MV-4-11 (cell line): ENCODE measurements around the gene GRM4.

Experiments
- DNase-seq: peaks from one replicate; lab custom pipeline; 2025; lab: John Stamatoyannopoulos, UW

Gene GRM4

DNA sequence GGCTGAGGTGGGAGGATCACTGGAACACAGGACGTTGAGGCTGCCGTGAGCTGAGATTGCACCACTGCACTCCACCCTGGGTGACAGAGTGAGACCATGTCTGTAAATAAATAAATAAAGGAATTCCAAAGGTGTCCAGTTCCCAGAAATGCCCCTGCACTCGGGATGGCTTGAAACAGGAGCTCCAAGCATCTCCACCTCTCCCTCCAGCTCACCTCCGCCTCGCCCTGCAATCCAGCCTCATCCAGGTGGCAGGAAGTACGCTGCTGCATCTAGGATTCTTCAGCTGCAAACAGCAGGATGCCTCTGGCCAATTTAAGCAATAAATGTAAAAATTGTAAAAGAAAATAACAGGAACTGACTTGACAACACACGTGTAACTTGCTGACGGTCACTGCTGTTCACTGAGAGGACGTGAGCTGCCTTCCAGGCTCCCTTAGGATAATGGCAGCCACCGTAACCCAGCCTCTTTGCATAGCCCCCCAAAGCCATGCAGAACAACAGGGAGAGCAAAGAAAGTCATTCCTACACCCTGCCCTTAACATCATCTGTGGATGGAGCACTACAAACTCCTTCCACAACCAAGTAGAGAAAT, 11.4 kb upstream of the GRM4 start:
- no peak for DNase-seq

DNA sequence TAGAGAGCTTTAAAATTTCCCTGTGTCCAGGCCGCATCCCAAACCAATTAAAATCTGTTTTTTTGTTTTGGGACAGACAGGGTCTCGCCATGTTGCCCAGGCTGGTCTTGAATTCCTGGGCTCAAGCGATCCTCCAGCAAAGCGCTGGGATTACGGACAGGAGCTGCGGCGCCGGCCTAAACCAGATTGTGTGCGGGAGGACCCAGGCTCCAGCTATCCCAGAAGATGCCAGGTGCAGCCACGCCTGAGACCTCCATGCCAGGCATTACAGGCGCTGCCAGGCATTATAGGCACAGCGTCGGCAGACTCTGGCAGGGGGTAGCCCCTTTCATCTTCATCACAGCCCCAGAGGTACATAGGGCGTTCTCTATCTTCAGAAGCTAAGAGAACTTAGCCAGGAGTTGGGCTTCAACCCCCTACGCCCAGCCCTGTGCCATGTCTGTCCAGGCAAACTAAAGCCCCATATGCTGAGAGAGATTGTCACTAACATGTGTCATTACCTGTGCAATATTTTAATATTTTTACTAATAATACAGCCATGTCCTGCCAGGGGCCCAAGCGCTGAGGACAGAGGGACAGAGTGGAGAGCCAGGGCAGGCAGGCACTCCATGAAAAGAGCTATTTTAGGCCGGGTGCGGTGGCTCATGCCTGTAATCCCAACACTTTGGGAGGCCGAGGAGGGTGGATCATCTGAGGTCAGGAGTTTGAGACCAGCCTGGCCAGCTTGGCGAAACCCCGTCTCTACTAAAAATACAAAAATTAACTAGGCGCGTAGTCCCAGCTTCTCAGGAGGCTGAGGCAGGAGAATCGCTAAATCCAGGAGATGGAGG, 9.8 kb upstream of the GRM4 start:
- DNase-seq: no peak

DNA sequence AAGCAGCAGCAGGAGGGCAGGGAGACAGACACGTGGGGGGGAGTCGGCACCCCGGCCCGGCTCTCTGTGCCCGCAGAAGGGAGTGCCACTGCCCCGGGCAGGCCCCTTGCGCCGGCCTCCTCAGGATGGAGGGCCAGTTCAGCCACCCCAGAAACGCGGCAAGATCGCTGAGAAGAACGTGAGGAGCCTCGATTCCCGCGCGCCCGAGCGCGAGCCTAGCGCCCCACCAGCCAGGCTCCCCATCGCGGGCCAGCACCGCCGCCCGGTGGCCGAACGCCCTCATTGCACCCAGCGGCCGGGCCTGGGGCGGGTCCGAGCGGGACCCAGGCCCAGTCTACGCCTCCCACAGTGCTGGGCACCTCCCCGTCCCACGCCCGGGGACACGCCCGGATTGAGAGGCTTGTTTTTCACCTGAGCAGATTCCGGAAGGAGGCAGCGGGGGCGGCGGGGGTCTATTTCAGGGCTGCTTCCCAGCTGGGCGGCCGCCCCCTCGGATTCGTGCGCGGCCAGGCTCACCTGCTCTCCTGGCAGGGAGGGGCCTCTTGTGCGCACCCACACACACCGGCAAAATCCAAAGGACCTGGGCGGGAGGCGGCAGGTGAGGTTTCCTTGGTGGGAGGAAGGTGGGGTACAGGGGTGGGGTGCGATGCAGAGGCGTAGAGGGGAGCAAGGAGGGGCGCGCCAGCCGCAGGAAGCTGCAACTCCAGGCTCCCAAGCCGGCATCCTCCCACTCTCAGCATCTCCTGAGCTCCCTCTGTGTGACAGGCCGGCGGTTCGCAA, 9.0 kb upstream of the GRM4 start:
- peak; percentile 20 for DNase-seq

- DNase-seq: no peak
Observed at GRCh38 chr6:34152806-34153520, 7.1 kb upstream of the GRM4 start.

DNA sequence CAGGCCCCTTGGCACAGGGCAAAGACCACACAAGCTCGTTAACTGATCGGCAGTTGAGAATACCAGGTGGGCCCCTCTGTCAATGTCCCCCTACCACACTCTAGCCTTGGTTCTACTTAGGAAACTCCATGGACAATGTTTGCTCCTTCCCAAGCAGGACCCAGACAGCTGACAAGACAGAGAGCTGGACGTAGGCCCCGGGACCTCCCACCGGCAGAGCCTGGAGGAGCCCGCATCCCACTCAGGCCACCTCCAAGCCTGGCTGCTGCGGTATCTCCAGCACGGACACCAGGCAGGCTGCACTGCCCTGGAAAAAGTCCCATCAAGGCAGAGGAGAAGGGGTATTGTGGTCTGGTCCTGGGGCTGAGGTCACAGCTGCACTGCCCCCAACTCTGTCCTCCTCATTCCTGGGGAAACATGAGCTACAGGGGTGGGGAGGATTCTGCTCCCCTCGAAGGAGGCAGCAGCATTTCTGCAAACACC, 6.2 kb upstream of the GRM4 start:
- no peak for DNase-seq

DNA sequence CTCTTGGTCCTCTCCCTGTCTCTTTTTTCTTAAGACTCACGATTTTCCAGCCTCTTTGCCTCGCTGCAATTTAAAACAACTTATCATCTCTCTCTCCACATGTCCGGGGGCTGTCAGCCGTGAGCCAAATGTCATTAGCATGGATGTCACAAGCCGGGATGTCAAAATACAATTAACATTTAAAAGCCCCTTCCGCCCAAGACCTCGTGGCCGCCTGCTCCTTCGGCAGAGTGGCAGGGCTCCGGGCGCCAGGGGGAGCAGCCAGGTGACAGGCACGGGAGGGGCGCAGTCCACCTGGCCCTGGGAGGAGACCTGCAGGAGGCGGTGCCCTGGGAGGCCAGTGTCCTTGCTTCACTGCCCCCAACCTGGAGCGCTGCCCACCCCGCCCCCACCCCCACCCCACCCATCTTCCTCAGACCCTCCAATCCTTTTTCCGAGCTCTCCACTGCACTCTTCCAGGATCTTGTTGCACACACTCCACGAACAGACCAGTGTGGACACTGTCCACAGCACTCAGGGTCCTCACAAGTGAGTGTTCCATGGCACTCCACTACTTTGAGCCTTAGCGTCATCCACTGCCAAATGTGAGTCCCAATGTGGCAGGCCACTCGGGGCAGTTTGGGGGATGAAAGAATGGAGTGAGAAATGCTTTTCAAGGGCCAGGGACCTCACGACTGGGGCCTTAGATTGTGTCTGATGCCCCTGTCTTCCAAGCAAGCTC, 5.6 kb upstream of the GRM4 start:
- no peak for DNase-seq

DNA sequence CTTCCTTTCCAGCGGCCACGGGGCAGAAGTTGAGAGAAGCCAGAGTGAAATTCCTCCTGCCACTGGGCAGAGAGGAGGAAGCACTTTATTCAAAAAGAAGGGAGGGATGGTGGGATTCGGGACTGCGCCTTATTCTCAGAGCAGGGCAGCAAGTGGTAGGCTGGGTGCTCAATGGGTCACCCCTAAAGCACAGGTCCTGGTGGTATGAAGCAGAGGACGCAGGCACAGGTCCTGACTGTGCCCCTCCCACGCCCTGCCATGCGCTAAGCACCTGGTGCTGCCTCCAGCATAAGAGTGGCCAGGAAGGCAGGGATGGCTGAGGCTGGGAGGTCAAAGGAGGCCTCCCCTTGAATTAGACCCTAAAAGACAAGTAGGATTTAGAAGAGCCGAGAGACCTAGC, 4.9 kb upstream of the GRM4 start:
- DNase-seq: no peak

- no peak for DNase-seq
Observed at GRCh38 chr6:34149831-34150400, 4.0 kb upstream of the GRM4 start.

DNA sequence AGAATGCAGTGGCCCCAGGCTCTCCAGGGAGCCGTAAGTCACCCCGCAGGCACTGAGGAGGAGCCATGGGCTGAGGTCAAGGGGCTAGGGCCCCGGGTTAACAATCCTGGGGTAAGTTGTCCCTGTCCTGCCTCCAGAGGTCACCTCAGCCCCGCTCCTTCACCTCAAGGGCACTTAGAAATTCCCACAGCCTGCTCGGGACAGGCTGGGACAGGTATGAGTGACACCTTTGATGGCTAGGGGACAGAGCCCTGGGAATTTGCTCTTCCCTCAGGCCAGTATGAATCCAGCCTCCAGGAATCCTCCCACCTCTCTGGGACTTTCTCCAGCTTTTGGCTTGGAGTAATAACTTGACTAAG, 3.5 kb upstream of the GRM4 start:
- DNase-seq: no peak

DNA sequence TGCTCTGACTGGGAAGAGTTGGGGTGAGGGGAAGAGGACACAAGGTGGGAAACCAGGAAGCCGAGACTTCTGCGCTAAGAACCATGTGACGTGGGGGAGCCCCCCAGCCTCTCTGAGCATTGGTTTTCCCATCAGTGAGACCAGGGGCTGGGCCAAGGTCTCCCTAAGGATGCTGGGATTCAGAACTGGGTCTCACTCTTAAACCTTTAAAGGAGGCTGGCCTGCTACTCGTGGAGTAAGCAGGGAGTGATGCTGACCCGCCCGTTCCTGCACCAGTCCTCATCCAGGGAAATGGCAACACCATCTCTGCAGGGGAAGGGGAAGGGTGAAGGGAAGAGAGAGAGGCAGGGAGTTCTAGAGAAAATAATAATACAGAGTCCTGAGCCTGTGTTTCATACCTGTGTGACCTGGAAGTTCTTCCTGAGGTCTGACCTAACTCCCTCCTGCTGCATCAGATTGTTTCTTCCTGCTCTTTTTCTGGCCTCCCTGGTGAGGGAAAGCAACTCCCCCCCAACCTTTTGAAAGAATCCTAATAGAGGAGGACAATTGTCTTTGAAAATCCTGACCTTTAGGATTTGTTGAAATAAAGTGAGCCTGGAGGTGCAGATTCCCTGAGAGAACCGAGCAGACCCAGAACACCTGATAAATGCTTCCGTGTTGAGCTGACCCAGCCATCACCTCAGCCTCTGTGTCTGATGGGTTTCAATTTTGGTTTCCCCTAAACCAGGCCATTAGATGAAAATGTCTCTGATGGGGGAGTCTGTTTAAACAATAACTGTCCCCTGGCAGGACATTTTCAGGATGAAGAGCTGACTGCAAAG, 3.0 kb upstream of the GRM4 start:
- DNase-seq: no peak

DNA sequence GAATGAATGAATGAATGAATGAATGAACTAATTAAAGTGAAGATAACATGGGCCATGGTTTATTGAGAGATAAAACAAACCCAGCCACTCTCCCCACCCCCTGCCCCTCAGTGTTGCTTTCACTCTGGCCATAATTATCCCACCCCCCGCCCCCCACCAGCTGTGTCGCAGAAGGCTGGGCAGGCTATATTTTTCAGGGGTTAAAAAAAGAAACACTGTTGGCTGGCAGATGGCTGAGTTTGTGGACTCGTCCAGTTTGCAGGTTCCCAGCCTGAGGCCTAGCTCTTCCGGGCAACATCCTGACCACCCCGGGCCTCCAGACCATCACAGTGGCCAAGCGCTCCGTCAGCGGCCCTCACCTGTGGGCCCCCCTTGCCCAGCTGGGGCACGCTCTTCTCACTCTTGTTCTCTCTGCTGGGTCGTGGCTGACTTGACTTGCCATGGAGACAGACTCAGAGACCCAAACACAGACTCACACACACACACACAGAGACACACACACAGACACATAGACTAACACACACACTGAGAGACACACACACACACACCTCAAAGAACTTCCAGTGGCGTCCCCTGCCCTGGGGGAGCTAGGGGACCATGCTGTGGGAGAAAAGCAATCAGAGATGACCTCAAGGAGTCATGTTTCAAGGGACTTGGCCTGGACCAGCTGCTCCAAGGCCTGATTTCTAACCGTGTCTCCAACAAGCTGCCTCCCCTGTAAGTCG, 2.2 kb upstream of the GRM4 start:
- DNase-seq: no peak

DNA sequence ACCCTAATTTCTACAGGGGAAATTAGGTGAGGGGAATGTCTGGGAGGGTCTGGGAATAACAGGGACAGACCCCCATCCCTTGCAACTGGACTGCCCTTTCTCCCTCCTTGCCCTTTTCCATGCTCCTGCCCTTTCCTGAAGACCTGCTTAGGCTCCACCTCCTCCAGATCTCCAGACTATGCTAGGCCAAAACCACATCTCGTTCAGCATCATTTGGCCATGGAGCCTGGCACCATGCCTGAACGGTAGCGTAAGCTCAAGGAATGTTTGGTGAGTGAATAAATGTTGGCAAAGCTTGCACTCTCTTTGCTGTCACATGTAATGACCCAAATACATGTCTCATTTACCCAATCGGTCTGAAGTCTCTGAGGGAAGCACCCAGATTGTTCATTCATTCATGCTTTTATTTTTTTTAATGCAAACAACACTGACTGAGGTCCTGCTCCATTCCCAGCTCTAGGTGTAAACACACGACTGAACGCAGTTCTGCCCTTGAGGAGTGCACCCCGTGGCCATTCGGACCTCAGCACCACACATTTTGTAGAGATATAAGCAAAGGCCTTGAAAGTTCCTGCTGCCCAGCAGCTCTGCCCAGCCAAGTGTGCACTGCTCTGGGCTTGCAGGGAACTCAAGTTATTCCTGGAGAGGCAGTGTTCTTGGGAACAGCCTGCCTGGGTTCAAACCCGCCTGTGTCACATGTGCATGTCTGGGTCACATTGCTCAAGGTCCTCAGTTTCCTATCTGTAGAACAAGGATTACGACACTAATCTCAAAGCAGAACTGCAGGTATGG, 1.1 kb upstream of the GRM4 start:
- DNase-seq: no peak

GRCh38 chr6:34145161-34146020, 496 bp downstream of the GRM4 start:
- DNase-seq: no peak

DNA sequence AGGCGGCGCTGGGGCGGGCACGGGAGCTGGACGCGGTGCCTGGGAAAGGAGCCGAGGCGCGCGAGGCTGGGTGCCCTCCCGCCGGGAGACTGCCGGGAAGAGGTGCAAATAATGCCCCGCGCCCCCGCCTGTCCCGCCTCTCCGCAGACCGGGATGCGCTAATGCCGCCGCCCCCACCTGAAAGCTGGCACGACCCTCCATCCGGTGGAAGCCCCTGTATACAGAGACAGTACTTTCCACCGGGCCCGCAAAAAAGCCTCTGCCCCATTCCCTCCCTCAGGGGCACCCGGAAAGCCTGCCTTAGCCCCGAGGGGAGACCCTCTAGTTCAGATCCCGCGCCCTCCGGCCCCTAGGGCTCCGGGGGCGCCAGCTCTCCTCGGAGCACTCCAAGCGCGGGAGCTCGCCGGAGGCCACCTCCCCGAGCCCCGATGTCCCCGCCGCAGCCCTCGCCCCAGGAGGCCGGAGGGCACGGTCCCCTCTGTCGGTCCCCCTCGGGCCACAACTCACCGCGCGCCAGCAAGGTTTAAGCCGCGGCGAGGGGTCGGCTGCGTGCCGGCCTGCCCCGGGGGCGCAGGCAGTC, 1.2 kb downstream of the GRM4 start:
- no peak for DNase-seq

DNA sequence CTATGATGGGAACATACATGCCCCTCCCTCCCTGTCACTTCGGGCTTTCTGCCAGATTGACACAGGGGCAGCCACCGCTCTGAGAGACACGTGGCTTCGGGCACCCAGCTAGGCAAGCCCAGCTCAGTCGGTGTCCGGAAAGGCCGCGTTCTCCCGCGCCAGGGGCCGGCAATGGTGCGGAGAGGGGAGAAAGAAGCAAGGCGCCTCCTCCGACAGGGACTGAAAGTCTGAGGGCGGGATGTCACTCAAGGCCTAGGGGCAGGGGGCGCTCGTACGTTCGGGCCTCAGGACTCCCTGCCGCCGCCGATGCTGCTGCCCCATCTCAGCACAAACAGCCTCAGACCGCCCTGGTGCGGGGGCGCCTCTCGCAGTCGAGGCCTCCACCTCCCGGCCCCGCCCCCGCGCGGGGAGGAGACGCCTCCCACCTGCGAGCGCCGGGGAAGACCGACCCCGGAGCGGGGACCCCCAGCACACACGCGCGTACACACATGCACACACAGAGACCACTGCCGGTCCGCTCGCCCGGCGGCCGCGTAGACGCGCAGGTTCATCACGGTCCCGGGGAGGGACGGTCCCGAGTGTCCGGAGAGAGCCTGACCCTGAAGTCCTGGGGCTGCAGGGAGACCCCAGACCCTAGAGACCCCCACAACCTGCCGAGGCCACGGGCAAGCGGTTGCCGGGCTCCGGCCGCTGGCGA, 1.9 kb downstream of the GRM4 start:
- no peak for DNase-seq

DNA sequence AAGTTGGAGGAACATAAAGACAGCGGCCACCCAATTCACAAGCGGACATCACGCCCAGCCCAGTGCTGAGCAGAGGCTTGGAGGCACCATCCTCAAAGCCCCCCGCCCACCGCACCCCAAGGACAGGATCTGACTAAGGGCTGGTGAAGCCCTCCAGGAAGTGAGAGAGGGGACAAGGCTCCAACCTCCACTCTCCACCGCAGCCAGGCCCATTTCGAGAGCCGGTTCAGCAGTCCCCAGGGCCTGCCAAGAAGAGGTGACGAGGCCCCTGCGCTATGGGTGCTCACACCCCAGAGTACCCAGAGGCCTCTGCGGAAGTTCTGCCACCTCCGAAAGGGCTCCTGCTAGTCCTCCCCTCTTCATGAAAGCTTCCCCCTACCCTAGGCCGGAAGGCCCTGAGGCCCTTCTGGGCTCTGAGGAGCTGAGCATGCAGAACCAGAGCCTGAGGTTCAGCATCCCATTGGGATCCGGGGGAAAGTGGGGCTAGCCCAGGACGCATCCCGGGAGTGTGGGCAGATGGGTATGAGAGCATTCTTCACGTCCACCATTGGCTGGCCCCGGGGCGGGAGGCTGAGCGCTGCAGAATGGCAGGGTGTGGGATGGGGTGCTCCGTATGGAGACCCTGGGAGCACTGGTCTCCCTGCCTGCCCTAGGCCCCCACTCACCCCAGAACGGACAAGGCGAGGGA, 2.5 kb downstream of the GRM4 start:
- DNase-seq: no peak
